Measurements from ENCODE around the gene IRF1.

DNA sequence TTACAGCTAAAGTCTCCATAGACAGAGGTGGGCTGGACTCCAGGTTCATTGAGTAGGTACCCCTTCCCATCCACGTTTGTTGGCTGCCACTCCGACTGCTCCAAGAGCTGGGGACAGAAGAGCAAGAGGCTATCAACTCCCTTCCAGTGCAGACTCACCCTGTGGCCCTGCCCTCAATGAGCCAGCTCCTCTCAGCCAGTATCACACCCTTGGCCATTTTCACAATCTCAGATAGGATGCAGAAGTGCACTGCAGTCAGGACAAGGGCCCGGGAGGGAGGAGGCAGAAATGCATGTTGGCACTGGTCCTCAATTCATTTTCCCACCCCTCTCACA lies 6.2 kb downstream of the IRF1 start:
- TF ChIP-seq, protein P1, sequence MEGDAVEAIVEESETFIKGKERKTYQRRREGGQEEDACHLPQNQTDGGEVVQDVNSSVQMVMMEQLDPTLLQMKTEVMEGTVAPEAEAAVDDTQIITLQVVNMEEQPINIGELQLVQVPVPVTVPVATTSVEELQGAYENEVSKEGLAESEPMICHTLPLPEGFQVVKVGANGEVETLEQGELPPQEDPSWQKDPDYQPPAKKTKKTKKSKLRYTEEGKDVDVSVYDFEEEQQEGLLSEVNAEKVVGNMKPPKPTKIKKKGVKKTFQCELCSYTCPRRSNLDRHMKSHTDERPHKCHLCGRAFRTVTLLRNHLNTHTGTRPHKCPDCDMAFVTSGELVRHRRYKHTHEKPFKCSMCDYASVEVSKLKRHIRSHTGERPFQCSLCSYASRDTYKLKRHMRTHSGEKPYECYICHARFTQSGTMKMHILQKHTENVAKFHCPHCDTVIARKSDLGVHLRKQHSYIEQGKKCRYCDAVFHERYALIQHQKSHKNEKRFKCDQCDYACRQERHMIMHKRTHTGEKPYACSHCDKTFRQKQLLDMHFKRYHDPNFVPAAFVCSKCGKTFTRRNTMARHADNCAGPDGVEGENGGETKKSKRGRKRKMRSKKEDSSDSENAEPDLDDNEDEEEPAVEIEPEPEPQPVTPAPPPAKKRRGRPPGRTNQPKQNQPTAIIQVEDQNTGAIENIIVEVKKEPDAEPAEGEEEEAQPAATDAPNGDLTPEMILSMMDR (IDR thresholded peaks at IDR 0.05 in 4 of 5, conservative IDR thresholded peaks at IDR 0.05 in 1 of 5): no peak
- no peak for TF ChIP-seq POLR2A (IDR thresholded peaks at IDR 0.05)

All from gastrocnemius medialis (tissue), 4 donors.